ENCODE results near the gene PCBP4. TPM values are rescaled to one million over a fixed set of nuclear protein-coding genes. Genes with fewer than 3 reads are reported as not detected.

PCBP4 gene
- total RNA-seq, 2 experiments from 2014 or later: 2.0 to 12.5 TPM

- H3K9me3 ChIP-seq (ENCODE audit: low read length): no peaks in the 10 kb centered on the region
- ChIA-PET CTCF (ENCODE audit: unreplicated experiment) (no interaction called here), POLR2A (no interaction called here)
- intact Hi-C loops (cut with micrococcal nuclease; ENCODE audit: unreplicated experiment): no loop called here
- H3K9me2 ChIP-seq (ENCODE audit: insufficient read depth, low read length): no peaks in the 10 kb centered on the region
- H4K20me1 ChIP-seq (ENCODE audit: insufficient read depth, low read length): no peaks in the 10 kb centered on the region
- no peak for DNase-seq (ENCODE audit: low spot score)
- no peaks in the 10 kb centered on the region for H3K4me1 ChIP-seq (ENCODE audit: insufficient read depth, low read length, poor library complexity, severe bottlenecking)
- H2AFZ ChIP-seq (ENCODE audit: low read length): no peak overlapping the region
- H3K4me3 ChIP-seq (ENCODE audit: low read depth, low read length, poor library complexity, severe bottlenecking): no peak overlapping the region
- BruUV-seq (replicated peaks): no TSS peak
- H3K79me2 ChIP-seq (ENCODE audit: insufficient read depth, low read depth, low read length): no peaks in the 10 kb centered on the region
- H3K4me2 ChIP-seq (ENCODE audit: low read length): no peak overlapping the region
- H3K36me3 ChIP-seq (ENCODE audit: insufficient read depth, low read length): peaks cover 24% of the 10 kb centered on the region
- TF ChIP-seq CTCF (conservative IDR thresholded peaks at IDR 0.05; ENCODE audit: low read length): no peak
- no peak for TF ChIP-seq EZH2phosphoT487 (IDR thresholded peaks at IDR 0.05; ENCODE audit: borderline replicate concordance, low read depth, low read length)
- no peak overlapping the region for H3K27ac ChIP-seq (ENCODE audit: low read depth, low read length, poor library complexity, severe bottlenecking)
Measured at GRCh38 chr3:51928438-51928837, 38.8 kb downstream of the PCBP4 start.

DNA sequence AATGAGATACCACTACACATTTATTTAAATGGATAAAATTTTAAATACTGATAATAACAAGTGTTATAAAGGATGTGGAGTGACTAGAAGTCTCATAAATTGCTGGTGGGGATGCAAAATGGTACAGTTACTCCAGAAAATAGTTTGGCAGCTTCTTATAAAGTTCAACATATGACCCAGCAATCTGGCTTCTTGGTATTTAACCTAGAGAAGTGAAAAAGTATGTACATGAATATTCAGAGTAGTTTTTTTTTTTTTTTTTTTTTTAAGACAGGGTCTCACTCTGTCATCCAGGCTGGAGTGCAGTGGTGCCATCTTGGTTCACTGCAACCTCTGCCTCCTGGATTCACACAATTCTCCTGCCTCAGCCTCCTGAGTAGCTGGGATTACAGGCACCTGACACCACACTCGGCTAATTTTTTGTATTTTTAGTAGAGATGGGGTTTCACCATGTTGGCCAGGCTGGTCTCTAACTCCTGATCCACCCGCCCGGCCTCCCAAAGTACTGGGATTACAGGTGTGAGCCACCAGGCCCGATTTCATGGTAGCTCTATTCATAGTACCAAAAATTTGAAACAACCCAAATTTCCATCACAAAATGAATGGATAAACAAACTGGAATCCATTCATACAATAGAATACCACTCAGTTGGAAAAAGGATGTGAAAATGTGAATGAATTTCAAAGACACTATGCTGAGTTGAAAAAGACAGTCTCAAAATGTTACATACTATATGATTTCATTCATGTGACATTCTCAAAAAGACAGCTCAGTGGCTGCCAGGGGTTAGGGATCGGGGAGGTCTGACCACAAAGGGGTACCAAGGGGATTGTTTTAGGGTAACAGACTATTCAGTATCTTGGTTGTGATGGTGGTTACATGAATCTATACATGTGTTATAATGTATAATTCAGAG is 39.9 kb downstream of the PCBP4 start:
- Histone ChIP-seq H3K9me2 (ENCODE audit: insufficient read depth, low read length) (no peaks in the 10 kb centered on the region), H4K20me1 (ENCODE audit: insufficient read depth, low read length) (no peaks in the 10 kb centered on the region), H3K4me3 (ENCODE audit: low read depth, low read length, poor library complexity, severe bottlenecking) (no peak overlapping the region), H3K4me1 (ENCODE audit: insufficient read depth, low read length, poor library complexity, severe bottlenecking) (no peaks in the 10 kb centered on the region), H3K4me2 (ENCODE audit: low read length) (no peak overlapping the region), H3K27ac (ENCODE audit: low read depth, low read length, poor library complexity, severe bottlenecking) (no peak overlapping the region), H3K79me2 (ENCODE audit: insufficient read depth, low read depth, low read length) (no peaks in the 10 kb centered on the region), H3K9me3 (ENCODE audit: low read length) (no peaks in the 10 kb centered on the region), H3K36me3 (ENCODE audit: insufficient read depth, low read length) (peaks cover 12% of the 10 kb centered on the region), H2AFZ (ENCODE audit: low read length) (no peak overlapping the region)
- intact Hi-C loops (cut with micrococcal nuclease; ENCODE audit: unreplicated experiment): no loop called here
- no peak for TF ChIP-seq EZH2phosphoT487 (IDR thresholded peaks at IDR 0.05; ENCODE audit: borderline replicate concordance, low read depth, low read length)
- no peak for TF ChIP-seq CTCF (conservative IDR thresholded peaks at IDR 0.05; ENCODE audit: low read length)
- no TSS peak for BruUV-seq (replicated peaks)
- DNase-seq (ENCODE audit: low spot score): no peak
- CTCF ChIA-PET (ENCODE audit: unreplicated experiment): no interaction called here
- POLR2A ChIA-PET: interaction anchor here (0.7 kb wide), 1 partner anchor 15 kb away, joined by 3 read pairs; no protein-coding TSS in a partner anchor

DNA sequence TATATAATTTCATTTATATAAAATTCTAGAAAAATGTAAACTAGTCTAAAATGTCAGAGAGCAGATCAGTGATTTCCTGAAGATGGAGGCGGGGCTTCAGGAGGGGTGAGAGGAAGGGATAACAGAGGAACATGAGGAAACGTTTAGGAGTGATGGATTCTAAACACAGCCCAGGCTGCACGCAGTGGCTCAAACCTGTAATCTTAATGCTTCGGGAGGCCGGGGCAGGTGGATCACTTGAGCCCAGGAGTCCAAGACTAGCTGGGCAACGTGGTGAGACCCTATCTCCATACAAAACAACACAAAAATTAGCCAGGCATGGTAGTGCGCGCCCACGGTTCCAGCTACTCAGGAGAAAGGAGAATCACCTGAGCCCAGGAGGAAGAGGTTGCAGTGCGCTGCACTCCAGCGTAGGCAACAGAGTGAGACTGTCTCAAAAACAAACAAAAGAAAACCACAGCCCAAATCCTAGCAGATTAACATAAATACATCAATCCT is 46.1 kb downstream of the PCBP4 start:
- Histone ChIP-seq H3K27ac (ENCODE audit: low read depth, low read length, poor library complexity, severe bottlenecking) (no peak overlapping the region), H3K9me2 (ENCODE audit: insufficient read depth, low read length) (no peaks in the 10 kb centered on the region), H3K4me3 (ENCODE audit: low read depth, low read length, poor library complexity, severe bottlenecking) (no peak overlapping the region), H3K4me1 (ENCODE audit: insufficient read depth, low read length, poor library complexity, severe bottlenecking) (no peaks in the 10 kb centered on the region), H4K20me1 (ENCODE audit: insufficient read depth, low read length) (no peaks in the 10 kb centered on the region), H3K4me2 (ENCODE audit: low read length) (no peak overlapping the region), H3K9me3 (ENCODE audit: low read length) (no peaks in the 10 kb centered on the region), H3K79me2 (ENCODE audit: insufficient read depth, low read depth, low read length) (no peaks in the 10 kb centered on the region), H2AFZ (ENCODE audit: low read length) (no peak overlapping the region), H3K36me3 (ENCODE audit: insufficient read depth, low read length) (no peaks in the 10 kb centered on the region)
- intact Hi-C loops (cut with micrococcal nuclease; ENCODE audit: unreplicated experiment): no loop called here
- DNase-seq (ENCODE audit: low spot score): no peak
- no TSS peak for BruUV-seq (replicated peaks)
- ChIA-PET CTCF (ENCODE audit: unreplicated experiment) (no interaction called here), POLR2A (interaction anchor here (0.7 kb wide), 1 partner anchor 24 kb away, joined by 3 read pairs; no protein-coding TSS in a partner anchor)
- TF ChIP-seq CTCF (conservative IDR thresholded peaks at IDR 0.05; ENCODE audit: low read length): no peak
- TF ChIP-seq EZH2phosphoT487 (IDR thresholded peaks at IDR 0.05; ENCODE audit: borderline replicate concordance, low read depth, low read length): no peak
